Ascending aorta (tissue), 2 donors: ENCODE data around the gene CHRM3. TPM values are rescaled to one million over a fixed set of nuclear protein-coding genes. Genes with fewer than 3 reads are reported as not detected.

ENCODE experiments used
- DNase-seq, 2 donors: peaks; one replicate each; pipeline ENCODE4 v3.0.0-alpha.2; 2019; ENCODE audit warnings: low spot score in 2 of 2
- H3K27ac ChIP-seq, 2 donors: fragments of 200-600 bp; sonication (generic); one replicate each; pipeline ENCODE4 v1.5.1; 2016 to 2017; ENCODE audit warnings: mild to moderate bottlenecking in 1 of 2
- H3K27me3 ChIP-seq: fragments of 200-600 bp; sonication (generic); one replicate; pipeline ENCODE4 v1.5.1; 2017
- H3K36me3 ChIP-seq, 2 donors: fragments of 200-600 bp; sonication (generic); one replicate each; pipeline ENCODE4 v1.5.1; 2016
- H3K4me1 ChIP-seq, 2 donors: fragments of 200-600 bp; sonication (generic); one replicate each; pipeline ENCODE4 v1.5.1; 2016 to 2017; ENCODE audit warnings: mild to moderate bottlenecking in 1 of 2
- H3K4me3 ChIP-seq, 2 donors: fragments of 200-600 bp; sonication (generic); one replicate each; pipeline ENCODE4 v1.5.1; 2016 to 2017; ENCODE audit warnings: mild to moderate bottlenecking in 1 of 2
- H3K9me3 ChIP-seq, 2 donors: fragments of 200-600 bp; sonication (generic); one replicate each; pipeline ENCODE4 v1.5.1; 2016
- intact Hi-C: fragments of 100-400 bp; cut with DNase I; formaldehyde crosslinking; loops from one replicate; pipeline ENCODE4 v1.15.1; 2023
- total RNA-seq: library from RNA; depleted of rRNA; stranded (reverse); fragments of >200 nt; gene quantifications from one replicate; pipeline ENCODE4 v1.1.0, GENCODE V29; 2016
- TF ChIP-seq, protein P1 (sequence below), 3 experiments: fragments of 200-600 bp in 2 of 3; fragments of 450-650 bp in 1 of 3; sonication (generic) in 2 of 3; IDR thresholded peaks; one replicate each; pipeline ENCODE4 v1.5.1; 2016 to 2019; ENCODE audit warnings: antibody characterized with exemption in 3 of 3, mild to moderate bottlenecking in 1 of 3, moderate library complexity in 1 of 3

The CHRM3 gene
- total RNA-seq, 1 donor from 2014 or later: 0.85 TPM

DNA sequence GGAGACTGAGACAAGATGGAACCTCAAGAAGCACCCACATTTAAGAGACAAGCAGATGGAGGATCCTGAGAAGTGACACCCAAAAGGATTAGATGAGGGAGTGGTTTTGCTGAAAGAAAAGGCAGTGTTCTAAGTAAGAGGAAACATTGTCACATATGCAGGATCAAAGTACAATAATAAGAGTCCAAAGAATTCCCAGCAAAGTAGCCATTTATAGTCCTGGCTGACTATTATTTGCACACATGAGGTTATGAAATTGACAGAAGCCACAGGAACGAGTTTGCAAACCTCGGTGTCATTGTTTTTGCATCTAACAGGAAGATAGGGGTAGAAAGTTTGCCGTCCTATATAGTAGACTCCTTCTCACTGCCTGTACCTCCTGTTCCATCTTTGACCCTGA is 41.3 kb downstream of the CHRM3 start:
- Histone ChIP-seq H3K27ac (no peak overlapping the region), H3K4me1 (no peaks in the 10 kb centered on the region), H3K27me3 (no peaks in the 10 kb centered on the region), H3K36me3 (no peaks in the 10 kb centered on the region), H3K4me3 (no peak overlapping the region), H3K9me3 (no peaks in the 10 kb centered on the region)
- intact Hi-C loops: no loop called here
- TF ChIP-seq, protein P1, sequence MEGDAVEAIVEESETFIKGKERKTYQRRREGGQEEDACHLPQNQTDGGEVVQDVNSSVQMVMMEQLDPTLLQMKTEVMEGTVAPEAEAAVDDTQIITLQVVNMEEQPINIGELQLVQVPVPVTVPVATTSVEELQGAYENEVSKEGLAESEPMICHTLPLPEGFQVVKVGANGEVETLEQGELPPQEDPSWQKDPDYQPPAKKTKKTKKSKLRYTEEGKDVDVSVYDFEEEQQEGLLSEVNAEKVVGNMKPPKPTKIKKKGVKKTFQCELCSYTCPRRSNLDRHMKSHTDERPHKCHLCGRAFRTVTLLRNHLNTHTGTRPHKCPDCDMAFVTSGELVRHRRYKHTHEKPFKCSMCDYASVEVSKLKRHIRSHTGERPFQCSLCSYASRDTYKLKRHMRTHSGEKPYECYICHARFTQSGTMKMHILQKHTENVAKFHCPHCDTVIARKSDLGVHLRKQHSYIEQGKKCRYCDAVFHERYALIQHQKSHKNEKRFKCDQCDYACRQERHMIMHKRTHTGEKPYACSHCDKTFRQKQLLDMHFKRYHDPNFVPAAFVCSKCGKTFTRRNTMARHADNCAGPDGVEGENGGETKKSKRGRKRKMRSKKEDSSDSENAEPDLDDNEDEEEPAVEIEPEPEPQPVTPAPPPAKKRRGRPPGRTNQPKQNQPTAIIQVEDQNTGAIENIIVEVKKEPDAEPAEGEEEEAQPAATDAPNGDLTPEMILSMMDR (IDR thresholded peaks at IDR 0.05): no peak
- DNase-seq: no peak

DNA sequence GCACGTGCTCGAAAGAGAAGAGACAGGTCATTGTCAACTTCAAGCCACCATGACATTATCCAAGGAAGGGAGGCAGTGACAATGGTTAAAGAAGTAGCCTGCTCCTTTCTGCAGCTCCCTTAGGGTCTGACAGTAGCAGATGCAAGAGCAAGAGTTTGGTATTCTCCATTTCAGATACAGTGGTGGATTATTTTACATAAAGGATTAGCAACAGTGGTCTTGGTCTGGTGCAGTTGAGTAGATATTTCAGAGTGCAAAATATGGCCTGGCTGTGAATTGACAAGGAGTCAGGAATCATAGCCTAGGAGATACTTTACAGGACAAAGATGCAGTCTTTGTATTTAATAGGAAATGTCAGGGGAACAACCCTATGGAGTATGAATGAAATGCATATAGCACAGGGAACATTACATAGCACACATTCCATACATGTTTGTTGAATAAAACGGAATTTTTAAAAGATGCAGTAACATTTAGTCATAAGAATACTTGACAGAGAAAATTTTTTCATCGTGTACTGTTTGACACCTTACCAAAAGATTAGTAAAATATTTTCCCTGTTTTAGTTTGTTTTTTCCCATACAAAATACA is 41.8 kb downstream of the CHRM3 start:
- Histone ChIP-seq H3K27me3 (no peaks in the 10 kb centered on the region), H3K9me3 (no peaks in the 10 kb centered on the region), H3K27ac (no peak overlapping the region), H3K4me3 (no peak overlapping the region), H3K36me3 (no peaks in the 10 kb centered on the region), H3K4me1 (no peaks in the 10 kb centered on the region)
- intact Hi-C loops: no loop called here
- TF ChIP-seq, protein P1 (IDR thresholded peaks at IDR 0.05): no peak
- no peak for DNase-seq

DNA sequence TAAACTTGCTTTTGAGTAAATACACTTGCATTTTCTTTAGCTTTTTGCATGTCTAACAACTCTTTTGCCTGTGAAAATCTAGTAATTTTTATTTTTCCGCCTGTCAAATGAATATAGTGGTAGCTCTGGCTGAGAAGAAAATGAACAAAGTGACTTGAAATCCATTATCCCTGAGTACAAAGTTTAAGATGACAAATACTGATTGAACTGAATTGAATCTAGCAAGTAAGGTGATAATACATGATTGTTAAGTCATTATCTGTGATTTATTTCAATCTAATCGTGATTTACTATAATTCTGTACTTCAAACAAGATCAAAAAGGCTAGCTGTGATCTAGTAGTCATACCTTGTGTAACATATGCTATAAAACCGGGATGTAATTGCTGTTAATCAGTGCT is 42.8 kb downstream of the CHRM3 start:
- Histone ChIP-seq H3K4me3 (no peak overlapping the region), H3K9me3 (no peaks in the 10 kb centered on the region), H3K4me1 (no peaks in the 10 kb centered on the region), H3K36me3 (no peaks in the 10 kb centered on the region), H3K27me3 (no peaks in the 10 kb centered on the region), H3K27ac (no peak overlapping the region)
- TF ChIP-seq, protein P1 (IDR thresholded peaks at IDR 0.05): no peak
- intact Hi-C loops: no loop called here
- no peak for DNase-seq

DNA sequence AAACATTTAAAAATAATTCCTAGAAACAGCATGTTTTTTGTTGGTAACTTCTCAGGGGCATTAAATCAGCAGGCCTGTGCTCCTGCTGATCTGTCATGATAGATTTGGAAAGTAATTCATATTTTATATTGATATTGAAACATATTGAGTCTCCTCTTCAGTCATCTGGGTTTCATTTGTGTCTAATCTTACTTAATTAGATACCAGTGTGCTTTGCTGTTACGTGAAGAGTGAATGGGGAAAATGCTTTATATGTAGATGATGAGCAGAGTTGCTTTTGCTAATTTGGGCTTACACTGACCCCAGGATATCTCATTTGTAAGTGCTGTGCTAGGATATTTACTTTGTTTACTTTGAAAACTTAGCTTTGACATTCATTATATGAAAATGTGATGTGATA is 45.9 kb downstream of the CHRM3 start:
- no peaks in the 10 kb centered on the region for H3K36me3 ChIP-seq
- no peak overlapping the region for H3K4me3 ChIP-seq
- H3K9me3 ChIP-seq: no peaks in the 10 kb centered on the region
- no peak for DNase-seq
- no peak overlapping the region for H3K27ac ChIP-seq
- H3K27me3 ChIP-seq: no peaks in the 10 kb centered on the region
- TF ChIP-seq, protein P1 (IDR thresholded peaks at IDR 0.05): no peak
- intact Hi-C loops: no loop called here
- no peaks in the 10 kb centered on the region for H3K4me1 ChIP-seq

DNA sequence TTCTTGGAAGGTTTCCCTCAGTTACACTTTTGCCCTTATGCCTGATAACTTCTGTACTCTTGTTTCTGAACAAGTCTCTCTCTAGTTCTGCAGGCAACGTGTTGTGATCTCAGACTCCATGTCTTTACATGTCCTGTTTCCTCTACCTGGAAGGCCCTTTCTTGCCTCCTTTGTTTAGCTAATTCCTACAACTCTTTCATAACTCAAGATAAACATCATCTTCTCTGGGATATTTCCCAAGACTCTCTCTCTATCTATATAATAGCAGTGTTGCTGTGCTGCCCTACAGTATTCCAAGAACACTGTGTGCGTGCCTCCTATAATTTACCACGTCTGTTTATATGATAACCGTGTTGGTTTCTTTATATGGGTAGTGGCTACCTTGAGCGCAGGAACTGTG is 47.8 kb downstream of the CHRM3 start:
- no peaks in the 10 kb centered on the region for H3K4me1 ChIP-seq
- intact Hi-C loops: no loop called here
- TF ChIP-seq, protein P1 (IDR thresholded peaks at IDR 0.05): no peak
- DNase-seq: no peak
- H3K27ac ChIP-seq: no peak overlapping the region
- H3K4me3 ChIP-seq: no peak overlapping the region
- H3K9me3 ChIP-seq: no peaks in the 10 kb centered on the region
- no peaks in the 10 kb centered on the region for H3K27me3 ChIP-seq
- no peaks in the 10 kb centered on the region for H3K36me3 ChIP-seq
